Measurements from ENCODE around the gene PALS1.

The PALS1 gene

DNA sequence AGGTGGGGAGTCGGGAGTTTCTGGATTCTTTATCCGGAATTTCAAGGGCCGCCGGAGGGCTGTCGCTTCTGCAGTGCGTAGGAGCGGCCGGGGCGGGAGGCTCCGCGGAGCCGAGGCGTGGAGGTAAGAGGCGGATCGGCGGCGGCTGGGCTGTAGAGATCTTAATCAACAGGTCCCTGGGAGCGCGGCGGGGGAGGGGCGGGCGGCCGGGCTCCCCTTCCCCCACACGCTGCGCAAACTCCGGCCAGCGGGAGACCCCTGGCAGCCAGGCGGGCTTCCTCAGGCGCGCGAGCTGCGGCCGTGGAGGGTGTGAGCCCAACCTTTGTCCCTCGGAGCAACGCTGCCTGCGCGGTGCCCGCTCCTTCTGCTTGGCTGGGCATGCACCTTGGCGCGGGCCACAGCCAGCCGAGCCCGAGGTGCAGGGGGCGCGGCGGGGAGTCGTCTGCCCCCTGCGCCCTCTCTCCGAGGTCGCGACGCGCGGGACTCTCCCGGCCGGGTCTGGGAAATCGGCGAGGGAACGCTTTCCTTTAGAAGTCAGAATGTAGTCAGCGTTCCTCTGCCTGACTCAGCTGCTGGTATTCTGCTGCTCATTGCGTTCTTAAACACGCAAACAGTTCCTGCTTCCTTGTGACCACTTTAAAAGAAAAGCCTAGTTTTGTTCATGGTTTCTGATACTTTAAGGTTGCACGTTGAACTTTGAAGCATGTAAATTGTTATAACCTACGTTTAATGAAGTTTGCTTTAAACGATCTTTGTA is at the start of gene PALS1:
Gene PALS1, plus strand, starts transcription at position 25 of the 757 bp plus-strand sequence. CDS start 37,736 bp downstream, outside the sequence.
- H3K9ac ChIP-seq (ENCODE audit: low read depth in 1 of 2, low read length in 2 of 2): peak within 1 kb of the TSS; percentile 78 to 96
- no peaks in the 10 kb centered on the region for H3K9me3 ChIP-seq (ENCODE audit: control insufficient read depth in 2 of 2, low read length in 2 of 2)
- no peaks in the 10 kb centered on the region for H3K27me3 ChIP-seq (ENCODE audit: control insufficient read depth in 2 of 2, insufficient read depth in 2 of 2, low read length in 2 of 2)
- H3K27ac ChIP-seq (ENCODE audit: low read depth in 2 of 2, low read length in 2 of 2): peak within 1 kb of the TSS; percentile 97 to 98
- peak within 1 kb of the TSS; percentile 79 to 96 for H3K4me3 ChIP-seq (ENCODE audit: low read length in 2 of 2)
- H3K4me1 ChIP-seq (ENCODE audit: control insufficient read depth in 2 of 2, insufficient read depth in 2 of 2, low read length in 2 of 2): peaks cover 9 to 10% of the 10 kb centered on the region in 2 donors
- H3K36me3 ChIP-seq (ENCODE audit: control insufficient read depth in 2 of 2, insufficient read depth in 2 of 2, low read length in 2 of 2): no peaks in the 10 kb centered on the region

DNA sequence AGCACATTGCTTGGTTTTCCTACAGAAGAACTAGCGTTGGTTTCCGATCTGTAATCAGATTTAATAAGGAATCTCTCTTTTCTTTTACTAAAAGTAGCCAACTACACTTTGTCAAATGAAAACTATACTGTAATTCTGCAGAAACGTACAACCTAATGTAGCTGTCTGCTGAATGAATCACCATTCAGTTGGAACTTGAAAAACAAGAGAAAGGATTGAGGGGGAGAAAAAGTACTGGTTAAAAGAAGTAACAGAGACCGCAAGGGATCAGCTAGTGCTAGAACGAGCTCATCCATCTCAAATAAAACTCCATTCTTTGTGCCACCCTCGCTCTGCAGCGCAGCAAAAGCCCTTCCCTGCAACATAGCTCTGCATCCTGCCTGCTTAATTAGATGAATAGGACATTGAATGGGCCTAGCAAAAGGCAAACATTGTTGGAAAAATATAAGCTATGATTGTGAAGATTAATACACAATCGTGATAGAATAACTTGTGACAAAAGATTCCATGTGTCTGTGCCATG is 49.4 kb upstream of the PALS1 start:
- no peaks in the 10 kb centered on the region for H3K27me3 ChIP-seq (ENCODE audit: control insufficient read depth in 2 of 2, insufficient read depth in 2 of 2, low read length in 2 of 2)
- no peak overlapping the region for H3K27ac ChIP-seq (ENCODE audit: low read depth in 2 of 2, low read length in 2 of 2)
- no peaks in the 10 kb centered on the region for H3K4me1 ChIP-seq (ENCODE audit: control insufficient read depth in 2 of 2, insufficient read depth in 2 of 2, low read length in 2 of 2)
- H3K9me3 ChIP-seq (ENCODE audit: control insufficient read depth in 2 of 2, low read length in 2 of 2): no peaks in the 10 kb centered on the region
- H3K4me3 ChIP-seq (ENCODE audit: low read length in 2 of 2): no peak overlapping the region
- H3K36me3 ChIP-seq (ENCODE audit: control insufficient read depth in 2 of 2, insufficient read depth in 2 of 2, low read length in 2 of 2): no peaks in the 10 kb centered on the region
- no peak overlapping the region for H3K9ac ChIP-seq (ENCODE audit: low read depth in 1 of 2, low read length in 2 of 2)

DNA sequence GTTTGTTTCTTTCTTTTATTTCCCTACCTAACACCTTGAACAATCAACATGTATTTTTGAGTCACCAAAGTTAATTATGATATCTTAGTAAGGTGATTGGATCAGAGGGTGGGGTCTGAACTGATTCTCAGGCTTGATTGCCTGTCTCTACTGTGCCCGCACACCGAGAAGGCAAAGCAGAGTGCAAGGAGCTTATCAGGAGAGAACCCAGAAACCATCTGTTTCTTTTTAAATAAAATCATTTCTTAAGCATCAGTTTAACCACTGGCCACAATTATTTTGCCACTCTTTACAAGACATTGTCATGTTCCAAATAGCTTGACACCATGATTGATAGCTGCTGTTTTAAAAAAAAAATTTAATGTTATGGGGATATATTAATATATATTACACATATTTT is 48.9 kb upstream of the PALS1 start:
- Histone ChIP-seq H3K4me1 (ENCODE audit: control insufficient read depth in 2 of 2, insufficient read depth in 2 of 2, low read length in 2 of 2) (no peaks in the 10 kb centered on the region), H3K9me3 (ENCODE audit: control insufficient read depth in 2 of 2, low read length in 2 of 2) (no peaks in the 10 kb centered on the region), H3K36me3 (ENCODE audit: control insufficient read depth in 2 of 2, insufficient read depth in 2 of 2, low read length in 2 of 2) (no peaks in the 10 kb centered on the region), H3K27me3 (ENCODE audit: control insufficient read depth in 2 of 2, insufficient read depth in 2 of 2, low read length in 2 of 2) (no peaks in the 10 kb centered on the region), H3K9ac (ENCODE audit: low read depth in 1 of 2, low read length in 2 of 2) (no peak overlapping the region), H3K4me3 (ENCODE audit: low read length in 2 of 2) (no peak overlapping the region), H3K27ac (ENCODE audit: low read depth in 2 of 2, low read length in 2 of 2) (no peak overlapping the region)

- H3K27ac ChIP-seq (ENCODE audit: low read depth in 2 of 2, low read length in 2 of 2): no peak overlapping the region
- no peaks in the 10 kb centered on the region for H3K4me1 ChIP-seq (ENCODE audit: control insufficient read depth in 2 of 2, insufficient read depth in 2 of 2, low read length in 2 of 2)
- no peaks in the 10 kb centered on the region for H3K36me3 ChIP-seq (ENCODE audit: control insufficient read depth in 2 of 2, insufficient read depth in 2 of 2, low read length in 2 of 2)
- H3K9me3 ChIP-seq (ENCODE audit: control insufficient read depth in 2 of 2, low read length in 2 of 2): no peaks in the 10 kb centered on the region
- no peak overlapping the region for H3K9ac ChIP-seq (ENCODE audit: low read depth in 1 of 2, low read length in 2 of 2)
- H3K27me3 ChIP-seq (ENCODE audit: control insufficient read depth in 2 of 2, insufficient read depth in 2 of 2, low read length in 2 of 2): no peaks in the 10 kb centered on the region
- no peak overlapping the region for H3K4me3 ChIP-seq (ENCODE audit: low read length in 2 of 2)
These were observed 46.0 kb upstream of the PALS1 start for GRCh38 chr14:67195279-67195678.

DNA sequence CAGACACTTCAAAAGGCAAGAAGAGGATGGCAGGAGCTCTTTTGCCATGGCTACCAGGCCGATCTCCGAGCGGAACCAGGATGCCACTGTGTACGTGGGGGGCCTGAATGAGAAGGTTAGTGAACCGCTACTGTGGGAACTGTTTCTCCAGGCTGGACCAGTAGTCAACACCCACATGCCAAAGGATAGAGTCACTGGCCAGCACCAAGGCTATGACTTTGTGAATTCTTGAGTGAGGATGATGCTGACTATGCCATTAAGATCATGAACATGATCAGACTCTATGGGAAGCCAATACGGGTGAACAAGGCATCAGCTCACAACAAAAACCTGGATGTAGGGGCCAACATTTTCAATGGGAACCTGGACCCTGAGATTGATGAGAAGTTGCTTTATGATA is 42.2 kb upstream of the PALS1 start:
- Histone ChIP-seq H3K9ac (ENCODE audit: low read depth in 1 of 2, low read length in 2 of 2) (no peak overlapping the region), H3K27me3 (ENCODE audit: control insufficient read depth in 2 of 2, insufficient read depth in 2 of 2, low read length in 2 of 2) (no peaks in the 10 kb centered on the region), H3K9me3 (ENCODE audit: control insufficient read depth in 2 of 2, low read length in 2 of 2) (no peaks in the 10 kb centered on the region), H3K4me1 (ENCODE audit: control insufficient read depth in 2 of 2, insufficient read depth in 2 of 2, low read length in 2 of 2) (no peaks in the 10 kb centered on the region), H3K36me3 (ENCODE audit: control insufficient read depth in 2 of 2, insufficient read depth in 2 of 2, low read length in 2 of 2) (no peaks in the 10 kb centered on the region), H3K27ac (ENCODE audit: low read depth in 2 of 2, low read length in 2 of 2) (no peak overlapping the region), H3K4me3 (ENCODE audit: low read length in 2 of 2) (no peak overlapping the region)

DNA sequence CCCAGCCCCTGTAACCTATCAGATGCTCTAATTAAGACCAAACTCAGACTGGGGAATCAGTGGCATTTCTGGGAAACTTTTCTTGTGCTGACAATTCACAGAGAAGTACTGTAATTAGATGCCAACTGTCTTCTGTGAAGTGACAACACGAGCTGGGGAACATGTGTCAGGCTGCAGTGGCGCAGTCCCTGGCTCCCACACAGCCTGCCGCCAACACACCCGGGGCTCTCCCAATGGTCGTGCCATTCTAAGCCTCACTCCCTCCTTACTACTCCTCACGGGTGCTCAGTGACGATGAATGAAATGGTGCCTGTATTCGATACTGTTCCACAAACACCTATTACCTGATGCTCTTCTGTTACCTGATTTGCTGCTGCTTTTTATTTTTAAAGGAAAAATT is 33.4 kb upstream of the PALS1 start:
- Histone ChIP-seq H3K9me3 (ENCODE audit: control insufficient read depth in 2 of 2, low read length in 2 of 2) (no peaks in the 10 kb centered on the region), H3K27me3 (ENCODE audit: control insufficient read depth in 2 of 2, insufficient read depth in 2 of 2, low read length in 2 of 2) (no peaks in the 10 kb centered on the region), H3K27ac (ENCODE audit: low read depth in 2 of 2, low read length in 2 of 2) (no peak overlapping the region), H3K4me3 (ENCODE audit: low read length in 2 of 2) (no peak overlapping the region), H3K4me1 (ENCODE audit: control insufficient read depth in 2 of 2, insufficient read depth in 2 of 2, low read length in 2 of 2) (no peaks in the 10 kb centered on the region), H3K9ac (ENCODE audit: low read depth in 1 of 2, low read length in 2 of 2) (no peak overlapping the region), H3K36me3 (ENCODE audit: control insufficient read depth in 2 of 2, insufficient read depth in 2 of 2, low read length in 2 of 2) (no peaks in the 10 kb centered on the region)

- no peaks in the 10 kb centered on the region for H3K27me3 ChIP-seq (ENCODE audit: control insufficient read depth in 2 of 2, insufficient read depth in 2 of 2, low read length in 2 of 2)
- no peak overlapping the region for H3K27ac ChIP-seq (ENCODE audit: low read depth in 2 of 2, low read length in 2 of 2)
- no peaks in the 10 kb centered on the region for H3K4me1 ChIP-seq (ENCODE audit: control insufficient read depth in 2 of 2, insufficient read depth in 2 of 2, low read length in 2 of 2)
- H3K36me3 ChIP-seq (ENCODE audit: control insufficient read depth in 2 of 2, insufficient read depth in 2 of 2, low read length in 2 of 2): no peaks in the 10 kb centered on the region
- no peak overlapping the region for H3K4me3 ChIP-seq (ENCODE audit: low read length in 2 of 2)
- H3K9me3 ChIP-seq (ENCODE audit: control insufficient read depth in 2 of 2, low read length in 2 of 2): no peaks in the 10 kb centered on the region
- no peak overlapping the region for H3K9ac ChIP-seq (ENCODE audit: low read depth in 1 of 2, low read length in 2 of 2)
These were observed 23.1 kb upstream of the PALS1 start for GRCh38 chr14:67218126-67218525.

DNA sequence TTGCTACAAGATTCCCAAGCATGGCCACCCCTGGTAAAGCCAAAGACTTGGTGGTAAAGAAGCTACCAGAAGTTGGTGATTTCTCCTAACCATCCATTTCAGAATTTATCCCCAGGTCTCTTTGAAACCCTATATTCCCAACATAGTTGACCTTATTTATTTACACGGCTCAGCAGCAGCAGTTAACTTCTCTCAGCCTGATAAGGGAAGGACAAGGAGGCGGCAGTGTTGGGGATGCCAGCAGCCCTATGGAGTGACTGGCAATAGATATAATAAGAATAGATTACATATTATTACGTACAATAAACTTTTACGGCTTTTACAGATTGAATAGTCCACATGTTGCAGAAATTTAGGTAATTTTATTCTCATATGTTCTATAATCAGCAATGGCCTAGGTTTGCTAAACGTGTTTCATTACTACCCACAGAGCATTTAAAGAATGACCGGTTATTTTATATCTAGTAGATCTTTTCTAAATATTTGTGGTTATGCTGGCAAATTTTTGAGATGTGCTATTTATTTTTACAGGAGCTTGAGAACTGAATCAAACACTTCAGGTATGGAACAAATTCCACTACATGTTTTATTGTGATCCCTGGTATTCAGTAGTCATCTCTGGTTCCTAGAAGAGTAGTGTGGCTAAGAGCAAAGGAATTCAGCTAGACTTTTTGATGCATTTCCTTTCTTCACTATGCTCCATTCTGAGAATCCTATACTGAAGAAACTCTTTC is 19.8 kb upstream of the PALS1 start:
- no peak overlapping the region for H3K4me3 ChIP-seq (ENCODE audit: low read length in 2 of 2)
- H3K27ac ChIP-seq (ENCODE audit: low read depth in 2 of 2, low read length in 2 of 2): no peak overlapping the region
- H3K36me3 ChIP-seq (ENCODE audit: control insufficient read depth in 2 of 2, insufficient read depth in 2 of 2, low read length in 2 of 2): no peaks in the 10 kb centered on the region
- H3K27me3 ChIP-seq (ENCODE audit: control insufficient read depth in 2 of 2, insufficient read depth in 2 of 2, low read length in 2 of 2): no peaks in the 10 kb centered on the region
- no peak overlapping the region for H3K9ac ChIP-seq (ENCODE audit: low read depth in 1 of 2, low read length in 2 of 2)
- no peaks in the 10 kb centered on the region for H3K9me3 ChIP-seq (ENCODE audit: control insufficient read depth in 2 of 2, low read length in 2 of 2)
- no peaks in the 10 kb centered on the region for H3K4me1 ChIP-seq (ENCODE audit: control insufficient read depth in 2 of 2, insufficient read depth in 2 of 2, low read length in 2 of 2)

DNA sequence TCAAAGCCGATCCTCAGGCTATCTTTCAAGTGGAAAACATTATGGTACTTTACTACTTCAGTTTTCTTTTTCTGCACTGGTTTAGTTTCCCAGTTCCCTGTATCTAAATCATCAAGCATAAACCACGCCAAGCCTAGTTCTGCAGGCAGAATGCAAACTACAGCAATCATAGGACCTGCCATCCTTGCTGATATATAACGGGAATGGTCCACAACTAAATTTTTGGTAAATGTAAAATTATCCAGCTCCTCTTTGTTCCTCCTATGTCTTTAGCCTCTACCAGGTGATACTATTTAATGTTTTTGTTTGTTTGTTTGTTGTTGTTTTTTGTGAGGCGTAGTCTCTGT is 19.3 kb upstream of the PALS1 start:
- H3K27me3 ChIP-seq (ENCODE audit: control insufficient read depth in 2 of 2, insufficient read depth in 2 of 2, low read length in 2 of 2): no peaks in the 10 kb centered on the region
- H3K9me3 ChIP-seq (ENCODE audit: control insufficient read depth in 2 of 2, low read length in 2 of 2): no peaks in the 10 kb centered on the region
- no peak overlapping the region for H3K4me3 ChIP-seq (ENCODE audit: low read length in 2 of 2)
- no peak overlapping the region for H3K27ac ChIP-seq (ENCODE audit: low read depth in 2 of 2, low read length in 2 of 2)
- H3K36me3 ChIP-seq (ENCODE audit: control insufficient read depth in 2 of 2, insufficient read depth in 2 of 2, low read length in 2 of 2): no peaks in the 10 kb centered on the region
- H3K4me1 ChIP-seq (ENCODE audit: control insufficient read depth in 2 of 2, insufficient read depth in 2 of 2, low read length in 2 of 2): no peaks in the 10 kb centered on the region
- no peak overlapping the region for H3K9ac ChIP-seq (ENCODE audit: low read depth in 1 of 2, low read length in 2 of 2)

DNA sequence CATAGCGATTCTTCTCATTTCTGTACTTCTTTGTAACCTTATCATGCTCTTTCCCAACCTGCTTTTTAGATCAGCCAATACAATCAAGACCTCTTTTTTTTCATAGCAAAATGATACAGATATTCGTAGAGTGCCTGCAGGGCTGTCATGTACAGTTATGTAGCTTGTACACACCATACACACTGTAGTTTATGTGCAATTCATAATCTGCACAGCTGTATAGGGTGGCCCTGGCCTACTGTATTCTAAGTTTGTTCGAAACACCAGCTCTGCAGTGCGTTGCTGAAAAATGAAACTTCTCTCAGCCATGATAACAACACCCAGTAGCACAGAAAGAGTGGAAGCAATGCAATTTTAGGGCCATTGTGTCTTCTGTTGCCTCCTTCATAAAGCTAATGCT is 15.7 kb upstream of the PALS1 start:
- Histone ChIP-seq H3K9me3 (ENCODE audit: control insufficient read depth in 2 of 2, low read length in 2 of 2) (no peaks in the 10 kb centered on the region), H3K27me3 (ENCODE audit: control insufficient read depth in 2 of 2, insufficient read depth in 2 of 2, low read length in 2 of 2) (no peaks in the 10 kb centered on the region), H3K4me3 (ENCODE audit: low read length in 2 of 2) (no peak overlapping the region), H3K36me3 (ENCODE audit: control insufficient read depth in 2 of 2, insufficient read depth in 2 of 2, low read length in 2 of 2) (no peaks in the 10 kb centered on the region), H3K9ac (ENCODE audit: low read depth in 1 of 2, low read length in 2 of 2) (no peak overlapping the region), H3K4me1 (ENCODE audit: control insufficient read depth in 2 of 2, insufficient read depth in 2 of 2, low read length in 2 of 2) (no peaks in the 10 kb centered on the region), H3K27ac (ENCODE audit: low read depth in 2 of 2, low read length in 2 of 2) (no peak overlapping the region)
